ENCODE measurements around the gene RHOV. TPM values are rescaled to one million over a fixed set of nuclear protein-coding genes. Genes with fewer than 3 reads are reported as not detected.

RHOV gene
- polyA plus RNA-seq, 2 of the 4 experiments (the other 2 are of a cell fraction): 7.6 to 13.0 TPM

DNA sequence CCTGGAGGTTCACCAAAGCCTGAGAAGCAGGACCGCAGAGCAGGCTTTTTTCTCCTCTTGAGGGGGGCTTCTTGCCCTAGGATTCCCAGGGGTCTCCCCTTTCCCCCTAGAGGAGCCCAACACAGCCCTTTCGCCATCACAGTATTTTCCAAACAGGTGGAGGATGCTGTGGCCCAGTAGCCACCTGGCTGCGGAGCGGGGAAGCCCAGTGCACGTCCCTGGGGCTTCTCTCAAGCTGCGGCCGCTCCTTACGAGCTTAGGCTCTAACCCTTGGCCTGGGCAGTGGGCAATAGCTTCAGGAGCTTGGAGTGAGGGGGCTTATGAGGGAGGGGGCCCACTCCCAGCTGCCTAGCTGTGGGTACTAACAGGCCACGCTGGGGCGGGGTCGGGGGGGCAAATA is 43.6 kb upstream of the RHOV start:
- ChIA-PET CTCF (interaction anchor here (1.0 to 4.2 kb wide), 6 partner anchors 12 to 105 kb away, joined by 3 to 44 read pairs (median 3); partner anchors contain the start of gene DLL4), POLR2A (no interaction called here)
- ATAC-seq (no peak), FAIRE-seq (no peak), DNase-seq (ENCODE audit: low read depth in 1 of 2, low spot score in 1 of 2) (no peak)
- WGBS (ENCODE audit: missing lambda C conversion rate): 86% methylated on average over 5 of the region's 11 CpGs
- no peak overlapping the region for H3K27ac ChIP-seq
- no peak overlapping the region for H3K4me3 ChIP-seq
- no peaks in the 10 kb centered on the region for H3K4me1 ChIP-seq
- TF ChIP-seq ZC3H11A (IDR thresholded peaks at IDR 0.05): no peak
- no peak for TF ChIP-seq RFX5 (IDR thresholded peaks at IDR 0.05)
- no peak for TF ChIP-seq RNF2 (IDR thresholded peaks at IDR 0.05; ENCODE audit: borderline replicate concordance, low read depth)
- no peak for TF ChIP-seq ZFP36 (IDR thresholded peaks at IDR 0.05; ENCODE audit: borderline replicate concordance, partially characterized antibody)
- H3K4me2 ChIP-seq: no peak overlapping the region
- no peaks in the 10 kb centered on the region for H3K9me3 ChIP-seq

DNA sequence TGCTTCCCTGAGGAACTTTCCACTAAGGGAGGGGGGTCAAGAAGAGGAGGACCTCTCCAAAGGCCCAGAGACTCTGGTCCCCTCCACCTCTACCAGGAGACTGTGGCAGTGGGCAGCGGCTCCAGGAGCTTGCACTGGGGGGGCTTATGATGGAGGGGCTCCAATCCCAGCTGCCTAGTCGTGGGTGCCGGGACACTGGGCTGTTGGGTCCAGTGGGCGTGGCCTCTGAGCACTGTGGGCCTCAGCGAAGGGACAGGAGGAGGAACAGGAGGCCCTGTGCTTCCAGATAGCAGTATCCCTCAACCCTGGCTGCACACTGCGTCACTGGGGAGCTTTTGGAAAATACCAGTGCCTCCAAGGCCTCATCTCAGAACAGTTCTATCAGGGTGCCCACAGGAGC is 41.6 kb upstream of the RHOV start:
- CTCF ChIA-PET: interaction anchor here (1.1 to 4.2 kb wide), 4 partner anchors 11 to 102 kb away, joined by 4 to 44 read pairs (median 14); partner anchors contain the start of gene DLL4
- WGBS (ENCODE audit: missing lambda C conversion rate): 60% methylated on average over 2 of the region's 6 CpGs

DNA sequence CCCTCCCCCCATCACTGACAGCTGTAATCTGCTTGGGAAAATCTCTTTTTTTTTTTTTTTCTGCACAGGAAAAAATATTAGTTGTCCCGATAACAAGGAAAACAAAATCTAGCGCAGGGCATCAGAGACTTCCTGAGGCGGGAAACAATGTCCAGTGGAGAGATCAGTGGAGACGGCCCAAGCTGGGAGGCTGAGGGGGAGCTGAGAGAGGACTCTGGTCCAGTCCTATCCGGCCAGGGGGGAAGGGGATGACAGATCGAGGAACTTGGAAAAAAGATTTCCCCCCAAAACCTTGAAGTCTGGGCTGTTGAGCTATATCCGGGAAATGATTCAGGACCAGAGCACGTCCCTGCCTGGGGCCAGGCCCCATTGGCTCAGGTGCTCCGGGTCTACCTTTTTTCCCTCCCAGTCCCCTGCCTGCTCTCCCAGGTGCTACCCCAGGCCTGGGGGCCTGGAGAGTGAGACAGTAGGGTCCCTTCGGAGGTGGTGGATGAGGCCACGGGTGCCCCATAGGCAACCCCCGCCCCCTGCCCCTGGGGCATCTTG is 41.2 kb upstream of the RHOV start:
- FAIRE-seq (no peak), DNase-seq (ENCODE audit: low read depth in 1 of 2, low spot score in 1 of 2) (no peak), ATAC-seq (no peak)
- ChIA-PET POLR2A (no interaction called here), CTCF (interaction anchor here (0.6 to 4.2 kb wide), 6 partner anchors 10 to 103 kb away, joined by 3 to 44 read pairs (median 8); partner anchors contain the start of genes DLL4 and VPS18)
- TF ChIP-seq HOXA7 (CRISPR knock-in tag; IDR thresholded peaks at IDR 0.05) (no peak), SREBF2 (IDR thresholded peaks at IDR 0.05) (no peak), RNF2 (IDR thresholded peaks at IDR 0.05; ENCODE audit: borderline replicate concordance, low read depth) (no peak), MAZ (IDR thresholded peaks at IDR 0.05; ENCODE audit: borderline replicate concordance, low read depth, low read length) (no peak), JUN (IDR thresholded peaks at IDR 0.05) (no peak), NFE2L2 (conservative IDR thresholded peaks at IDR 0.05; ENCODE audit: low read length) (no peak), GATA3 (IDR thresholded peaks at IDR 0.05; ENCODE audit: borderline replicate concordance) (no peak), JUNB (IDR thresholded peaks at IDR 0.05) (no peak), FOSB (CRISPR knock-in tag; IDR thresholded peaks at IDR 0.05) (no peak)
- Histone ChIP-seq H3K4me1 (no peaks in the 10 kb centered on the region), H3K27ac (no peak overlapping the region), H3K4me2 (no peak overlapping the region), H3K4me3 (no peak overlapping the region), H3K9me3 (no peaks in the 10 kb centered on the region)
- WGBS (ENCODE audit: missing lambda C conversion rate): 75% methylated on average over 9 of the region's 12 CpGs

More for the DNA sequence above, 41.6 kb upstream of the RHOV start:
- DNase-seq (ENCODE audit: low read depth in 1 of 2, low spot score in 1 of 2) (no peak), FAIRE-seq (no peak), ATAC-seq (no peak)
- Histone ChIP-seq H3K27ac (no peak overlapping the region), H3K4me2 (no peak overlapping the region), H3K4me1 (no peaks in the 10 kb centered on the region), H3K4me3 (no peak overlapping the region), H3K9me3 (no peaks in the 10 kb centered on the region)
- POLR2A ChIA-PET: no interaction called here
- TF ChIP-seq ZSCAN20 (CRISPR knock-in tag; IDR thresholded peaks at IDR 0.05) (no peak), SMC3 (IDR thresholded peaks at IDR 0.05) (no peak), KDM1A (IDR thresholded peaks at IDR 0.05; ENCODE audit: low read depth) (no peak), POLR2A (IDR thresholded peaks at IDR 0.05; ENCODE audit: low read length) (no peak), EP300 (IDR thresholded peaks at IDR 0.05) (no peak), ZNF302 (CRISPR knock-in tag; IDR thresholded peaks at IDR 0.05) (no peak), RAD21 (conservative IDR thresholded peaks at IDR 0.05 in 1 of 2, IDR thresholded peaks at IDR 0.05 in 1 of 2) (no peak)
- TF ChIP-seq, protein P1, sequence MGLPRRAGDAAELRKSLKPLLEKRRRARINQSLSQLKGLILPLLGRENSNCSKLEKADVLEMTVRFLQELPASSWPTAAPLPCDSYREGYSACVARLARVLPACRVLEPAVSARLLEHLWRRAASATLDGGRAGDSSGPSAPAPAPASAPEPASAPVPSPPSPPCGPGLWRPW (IDR thresholded peaks at IDR 0.05): no peak
- TF ChIP-seq, protein P2, sequence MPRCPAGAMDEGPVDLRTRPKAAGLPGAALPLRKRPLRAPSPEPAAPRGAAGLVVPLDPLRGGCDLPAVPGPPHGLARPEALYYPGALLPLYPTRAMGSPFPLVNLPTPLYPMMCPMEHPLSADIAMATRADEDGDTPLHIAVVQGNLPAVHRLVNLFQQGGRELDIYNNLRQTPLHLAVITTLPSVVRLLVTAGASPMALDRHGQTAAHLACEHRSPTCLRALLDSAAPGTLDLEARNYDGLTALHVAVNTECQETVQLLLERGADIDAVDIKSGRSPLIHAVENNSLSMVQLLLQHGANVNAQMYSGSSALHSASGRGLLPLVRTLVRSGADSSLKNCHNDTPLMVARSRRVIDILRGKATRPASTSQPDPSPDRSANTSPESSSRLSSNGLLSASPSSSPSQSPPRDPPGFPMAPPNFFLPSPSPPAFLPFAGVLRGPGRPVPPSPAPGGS (IDR thresholded peaks at IDR 0.05): no peak

DNA sequence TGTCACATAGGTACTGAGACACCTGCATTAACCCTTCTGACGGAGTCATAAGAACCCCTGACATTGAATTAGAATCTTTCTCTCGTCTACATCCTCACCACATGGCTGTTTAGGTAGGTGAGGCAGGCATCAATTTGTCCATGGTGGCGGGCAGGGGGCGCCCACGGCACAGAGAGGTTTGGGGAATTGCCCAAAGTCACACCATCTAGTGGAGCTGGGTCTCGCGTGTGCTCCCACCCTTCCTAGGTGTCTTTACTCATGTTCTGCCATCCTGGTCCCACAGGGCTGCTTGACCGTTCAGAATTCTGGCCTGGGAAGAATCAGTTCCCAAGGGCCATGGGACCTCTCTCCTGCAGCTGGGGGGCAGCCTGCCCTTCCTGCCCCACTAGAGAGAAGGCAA is 40.5 kb upstream of the RHOV start:
- Histone ChIP-seq H3K4me2 (no peak overlapping the region), H3K4me1 (peaks cover 6% of the 10 kb centered on the region; the same call in 2 of the 3 replicates), H3K27ac (no peak overlapping the region), H3K9me3 (no peaks in the 10 kb centered on the region), H3K4me3 (no peak overlapping the region)
- peak in 1 of 2 experiments; percentile 52; a peak in 3 of 6 replicates for ATAC-seq
- no peak for FAIRE-seq
- POLR2A ChIA-PET: no interaction called here
- CTCF ChIA-PET: interaction anchor here (1.1 to 4.2 kb wide), 4 partner anchors 10 to 27 kb away, joined by 3 to 44 read pairs (median 14); partner anchors contain the start of genes DLL4 and VPS18
- WGBS (ENCODE audit: missing lambda C conversion rate): 48% methylated on average over 8 of the region's 8 CpGs
- TF ChIP-seq NR3C1 (IDR thresholded peaks at IDR 0.05) (no peak), HOXB13 (CRISPR knock-in tag; IDR thresholded peaks at IDR 0.05; ENCODE audit: low read depth) (no peak), BHLHE40 (IDR thresholded peaks at IDR 0.05; ENCODE audit: low read depth, low read length) (no peak), RAD21 (conservative IDR thresholded peaks at IDR 0.05 in 1 of 2, IDR thresholded peaks at IDR 0.05 in 1 of 2) (peak; percentile 28 to 46; a peak in 4 of 5 replicates), ZFP36 (IDR thresholded peaks at IDR 0.05; ENCODE audit: borderline replicate concordance, partially characterized antibody) (no peak)
- TF ChIP-seq, protein P1 (IDR thresholded peaks at IDR 0.05): no peak
- TF ChIP-seq, protein P3, sequence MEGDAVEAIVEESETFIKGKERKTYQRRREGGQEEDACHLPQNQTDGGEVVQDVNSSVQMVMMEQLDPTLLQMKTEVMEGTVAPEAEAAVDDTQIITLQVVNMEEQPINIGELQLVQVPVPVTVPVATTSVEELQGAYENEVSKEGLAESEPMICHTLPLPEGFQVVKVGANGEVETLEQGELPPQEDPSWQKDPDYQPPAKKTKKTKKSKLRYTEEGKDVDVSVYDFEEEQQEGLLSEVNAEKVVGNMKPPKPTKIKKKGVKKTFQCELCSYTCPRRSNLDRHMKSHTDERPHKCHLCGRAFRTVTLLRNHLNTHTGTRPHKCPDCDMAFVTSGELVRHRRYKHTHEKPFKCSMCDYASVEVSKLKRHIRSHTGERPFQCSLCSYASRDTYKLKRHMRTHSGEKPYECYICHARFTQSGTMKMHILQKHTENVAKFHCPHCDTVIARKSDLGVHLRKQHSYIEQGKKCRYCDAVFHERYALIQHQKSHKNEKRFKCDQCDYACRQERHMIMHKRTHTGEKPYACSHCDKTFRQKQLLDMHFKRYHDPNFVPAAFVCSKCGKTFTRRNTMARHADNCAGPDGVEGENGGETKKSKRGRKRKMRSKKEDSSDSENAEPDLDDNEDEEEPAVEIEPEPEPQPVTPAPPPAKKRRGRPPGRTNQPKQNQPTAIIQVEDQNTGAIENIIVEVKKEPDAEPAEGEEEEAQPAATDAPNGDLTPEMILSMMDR (IDR thresholded peaks at IDR 0.05): peak; percentile 18; the same call in 1 of the 3 replicates
- DNase-seq (ENCODE audit: low read depth in 1 of 2, low spot score in 1 of 2): no peak

All from A549 (cell line).